ENCODE data around the gene DOCK4.

The DOCK4 gene

DNA sequence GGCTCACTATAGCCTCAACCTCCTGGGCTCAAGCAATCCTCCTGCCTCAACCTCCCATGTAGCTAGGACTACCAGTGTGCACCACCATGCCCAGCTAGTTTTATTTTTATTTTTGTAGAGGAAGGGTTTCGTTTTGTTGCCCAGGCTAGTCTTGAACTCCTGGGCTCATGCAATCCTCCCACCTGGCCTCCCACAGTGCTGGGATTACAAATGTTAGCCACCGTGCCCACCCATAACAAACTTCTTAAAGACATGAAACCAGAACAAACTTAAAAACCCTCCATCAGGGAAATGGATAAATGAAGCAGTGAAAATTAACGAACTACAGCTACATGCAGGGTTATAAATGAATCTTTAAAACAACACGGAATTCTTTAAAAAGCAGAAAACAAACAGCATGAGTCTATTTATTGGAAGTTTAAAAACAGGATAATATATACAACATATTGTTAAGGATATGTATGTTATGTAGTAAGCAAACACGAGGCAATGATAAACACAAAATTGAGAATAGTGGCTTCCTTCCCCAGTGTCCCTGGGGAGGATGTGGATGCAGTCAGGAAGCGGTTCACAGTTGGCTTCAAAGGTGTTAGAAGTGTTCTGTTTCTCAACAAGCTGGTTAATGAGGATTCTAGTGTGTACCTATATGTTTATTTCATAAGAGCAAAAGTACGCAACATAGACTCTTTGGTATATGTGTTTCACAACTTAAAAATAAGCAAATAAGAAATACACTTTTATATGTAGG is 515.7 kb downstream of the DOCK4 start:
- DNase-seq = no peak

DNA sequence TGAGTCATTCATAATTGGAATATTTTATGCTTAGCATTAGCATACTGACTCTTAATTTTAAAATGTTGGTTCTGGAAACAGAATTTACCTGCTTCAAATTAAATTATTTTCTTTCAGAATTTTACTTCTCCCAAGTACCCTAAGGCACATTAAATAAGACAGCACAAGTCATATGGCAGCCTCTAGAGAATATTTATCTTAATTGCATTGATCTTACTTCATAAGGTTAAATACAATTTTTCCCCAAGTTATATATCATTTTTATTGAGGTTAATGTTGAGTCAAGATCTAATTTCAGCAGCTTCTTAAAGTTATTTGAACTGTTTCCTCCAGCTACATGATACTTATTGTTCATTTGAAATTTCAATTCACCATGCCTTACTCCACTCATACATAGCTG is 520.9 kb downstream of the DOCK4 start:
- DNase-seq = no peak

DNA sequence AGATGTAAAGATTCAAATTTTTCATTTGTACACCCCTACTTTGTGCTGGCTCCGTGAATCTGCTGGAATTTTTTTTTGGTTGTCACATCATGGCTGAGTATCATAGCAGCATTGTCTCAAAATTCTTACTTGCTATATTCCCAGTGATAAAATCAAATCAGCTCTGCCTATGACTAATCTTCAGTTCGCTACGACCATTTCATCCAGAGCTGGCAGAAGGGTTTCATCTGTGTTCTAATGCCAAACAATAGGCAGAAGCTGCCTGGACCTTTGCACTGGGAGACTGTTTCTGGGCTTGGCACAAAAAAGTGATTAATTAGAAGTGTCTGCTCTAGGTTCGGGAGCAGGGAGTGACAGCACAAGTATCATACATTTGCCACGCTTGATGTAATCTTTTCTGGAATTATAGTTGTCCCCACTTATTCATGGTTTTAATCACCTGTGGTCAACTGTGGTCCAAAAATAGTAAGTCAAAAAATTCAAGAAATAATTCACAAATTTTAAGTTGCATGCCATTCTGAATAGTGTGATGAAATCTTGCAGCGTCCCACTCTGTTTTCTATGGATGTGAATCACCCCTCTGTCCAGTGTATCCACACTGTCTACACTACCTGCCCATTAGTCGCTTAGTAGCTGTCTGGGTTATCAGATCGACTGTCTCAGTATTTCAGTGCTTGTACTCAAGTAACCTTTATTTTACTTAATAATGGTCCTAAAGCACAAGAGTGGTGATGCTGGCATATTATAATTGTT is 523.4 kb downstream of the DOCK4 start:
- no peak for DNase-seq

DNA sequence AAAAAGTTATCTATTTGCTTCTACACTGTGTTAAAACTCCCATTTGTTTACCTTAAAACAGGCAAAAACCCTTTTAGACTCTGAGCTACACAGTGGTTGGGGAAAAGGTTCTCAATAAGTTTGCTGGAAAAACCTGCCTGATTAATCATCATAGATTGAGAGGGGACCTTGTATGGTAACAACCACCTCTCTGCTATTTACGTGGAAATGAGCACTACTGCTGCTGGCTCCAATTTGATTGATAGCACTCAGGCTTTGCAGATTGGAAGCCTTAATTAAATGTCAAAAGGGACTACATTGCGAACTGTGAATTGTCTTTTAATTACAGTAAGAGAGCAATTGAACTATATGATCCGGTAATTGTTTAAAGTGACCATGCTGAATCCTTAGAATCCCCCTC is 525.0 kb downstream of the DOCK4 start:
- no peak for DNase-seq

DNA sequence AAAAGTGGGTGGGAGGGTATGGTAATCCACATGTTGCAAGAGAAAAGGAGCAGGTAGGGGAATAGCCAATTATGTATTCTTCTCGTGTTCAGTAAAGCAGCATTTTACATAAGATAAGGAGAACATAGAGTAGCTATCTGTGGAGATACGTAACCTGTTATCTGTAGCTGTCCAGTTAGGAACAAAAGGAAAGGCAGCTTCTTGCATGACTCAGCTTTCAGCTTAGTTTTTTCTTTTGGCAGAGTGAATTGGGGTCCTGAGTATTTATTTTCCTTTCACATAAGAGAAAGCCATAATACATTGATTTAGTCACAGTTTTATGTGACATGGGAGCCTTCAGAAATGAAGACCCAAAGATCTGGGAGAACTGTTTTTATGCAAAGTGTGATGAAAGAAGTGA is 527.2 kb downstream of the DOCK4 start:
- no peak for DNase-seq

DNA sequence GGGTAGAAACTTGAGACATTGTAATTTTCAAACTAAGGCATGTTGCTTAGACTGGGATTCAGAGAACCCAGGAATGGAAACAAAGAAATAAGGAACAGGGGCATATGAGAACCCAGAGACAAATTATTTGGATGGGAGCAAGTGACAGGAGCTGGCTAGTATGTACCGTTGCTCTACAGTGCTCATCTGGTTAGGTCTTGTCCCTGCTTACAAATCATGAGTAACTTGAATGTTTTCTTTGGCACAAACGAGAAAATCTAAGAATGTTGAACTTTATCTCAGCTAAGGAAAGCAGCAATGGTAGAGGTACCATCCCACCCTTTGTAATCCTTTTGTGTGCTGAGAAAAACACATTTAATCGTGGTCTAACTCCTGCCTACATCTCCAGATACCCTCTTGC is 527.9 kb downstream of the DOCK4 start:
- no peak for DNase-seq

DNA sequence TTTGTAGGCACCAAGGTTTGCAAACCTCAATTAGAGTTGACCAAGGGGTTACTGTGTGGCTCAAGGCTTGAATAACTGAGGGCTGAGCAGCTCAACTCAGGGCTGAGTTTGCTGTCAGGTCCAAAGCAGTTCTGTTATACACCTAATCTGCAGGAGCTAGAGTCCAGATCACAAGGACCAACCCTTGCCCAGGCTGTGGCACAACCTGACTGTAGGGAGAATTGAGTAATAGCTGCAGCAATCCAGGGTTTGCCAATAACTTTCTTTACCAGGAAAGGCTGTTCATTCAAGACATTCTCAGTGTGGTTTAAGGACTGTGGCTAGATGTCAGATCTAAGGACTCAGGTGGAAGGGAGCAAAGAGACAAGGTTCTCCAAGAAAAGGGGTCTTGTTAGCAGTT is 528.4 kb downstream of the DOCK4 start:
- no peak for DNase-seq

DNA sequence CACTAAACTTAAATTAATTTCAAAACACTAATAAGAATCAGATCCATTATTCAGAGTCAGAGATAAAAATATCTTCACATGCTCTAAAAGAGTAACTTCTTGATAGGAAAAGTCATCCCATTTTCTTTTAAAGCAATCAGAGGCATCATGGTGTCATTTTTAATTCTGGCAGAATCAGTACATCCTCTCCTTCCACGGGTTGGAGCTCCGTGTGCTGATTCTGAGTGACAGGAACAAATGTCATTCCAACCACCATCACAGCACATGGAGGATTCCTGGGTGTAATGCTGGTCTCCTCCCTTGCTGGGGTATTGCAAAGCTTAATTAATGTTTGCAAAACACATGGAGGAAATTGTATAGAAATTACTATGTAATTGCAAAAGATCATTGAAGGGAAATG is 529.4 kb downstream of the DOCK4 start:
- DNase-seq = no peak
